GM12891 (cell line): ENCODE measurements around the gene PIK3R1. TPM values are rescaled to one million over a fixed set of nuclear protein-coding genes. Genes with fewer than 3 reads are reported as not detected.

ENCODE experiments used
- DNase-seq: peaks from one replicate; pipeline ENCODE4 v3.0.0; 2011; ENCODE audit warnings: low spot score; ENCODE audit not compliant: insufficient read length
- FAIRE-seq: peaks from 2 replicates; lab custom pipeline; 2011; peaks lifted over from hg19 to GRCh38; lab: Jason Lieb, UNC
- PAX5 ChIP-seq: IDR thresholded peaks from 2 replicates; pipeline ENCODE4 v1.6.1; 2011; ENCODE audit warnings: low read length, moderate library complexity, mild to moderate bottlenecking; ENCODE audit not compliant: insufficient read depth, severe bottlenecking
- POLR2A ChIP-seq: IDR thresholded peaks from 2 replicates; pipeline ENCODE4 v1.6.1; 2011; ENCODE audit warnings: low read depth, low read length, control low read depth
- POLR2AphosphoS5 ChIP-seq: IDR thresholded peaks from 2 replicates; pipeline ENCODE4 v1.6.1; 2011; ENCODE audit warnings: low read depth, low read length, control low read depth
- POU2F2 ChIP-seq: IDR thresholded peaks from 2 replicates; pipeline ENCODE4 v1.6.1; 2011; ENCODE audit warnings: low read depth, mild to moderate bottlenecking, control low read depth, low read length, moderate library complexity
- SPI1 ChIP-seq: IDR thresholded peaks from 2 replicates; pipeline ENCODE4 v1.6.1; 2011; ENCODE audit warnings: low read depth, low read length, control low read depth
- TAF1 ChIP-seq: IDR thresholded peaks from 2 replicates; pipeline ENCODE4 v1.6.1; 2011; ENCODE audit warnings: low read depth, low read length, control low read depth
- polyA plus RNA-seq: library from polyadenylated mRNA; unstranded; fragments of >200 nt; gene quantifications from one replicate; pipeline ENCODE4 v1.2.1, GENCODE V29; 2012; ENCODE audit warnings: low read depth, missing spikeins, inconsistent platforms; ENCODE audit not compliant: missing spikeins

Gene PIK3R1
- polyA plus RNA-seq = 16.1 TPM

DNA sequence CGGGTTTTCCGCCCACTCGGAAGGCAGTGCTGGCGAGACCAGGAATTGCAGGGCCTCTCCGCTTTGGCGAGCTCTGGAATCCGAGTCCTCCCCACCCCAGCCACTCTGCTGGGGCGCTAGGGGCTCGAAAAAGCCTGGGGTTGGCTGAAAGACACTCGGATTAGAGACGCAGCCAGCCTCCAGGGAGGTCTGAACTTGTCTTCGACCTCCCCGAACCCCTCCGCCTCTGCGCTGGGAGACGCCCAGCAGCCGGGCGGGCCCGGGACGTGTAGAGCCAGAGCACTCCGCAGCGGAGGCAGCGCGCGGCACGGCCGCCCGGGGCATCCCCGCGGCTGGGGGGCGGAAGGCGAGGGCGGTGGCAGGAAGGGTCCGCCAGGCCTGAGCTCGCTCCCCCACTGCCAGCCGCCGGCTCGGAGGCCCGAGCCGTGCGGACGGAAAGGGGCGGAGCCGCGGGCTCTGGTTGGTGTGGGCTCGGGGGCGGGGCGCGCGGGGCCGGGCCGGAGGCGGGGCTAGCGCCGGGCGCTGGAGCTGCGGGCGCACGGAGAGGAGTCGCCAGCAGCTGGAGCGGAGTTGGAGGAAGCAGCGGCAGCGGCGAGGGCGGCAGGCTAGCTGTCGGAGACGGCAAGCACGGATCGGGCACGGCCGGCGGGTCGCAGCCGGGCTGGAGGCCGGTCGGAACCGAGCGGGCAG, at the start of gene PIK3R1:
Gene PIK3R1, plus strand, starts transcription at position 549 of the 690 bp plus-strand sequence. CDS start 10,920 bp downstream, outside the sequence.
- DNase-seq = peak; percentile 90
- FAIRE-seq = peak; percentile 94
- peak; percentile 50; the same call in 1 of the 2 replicates for TF ChIP-seq TAF1
- TF ChIP-seq POLR2A = peak; percentile 76
- TF ChIP-seq SPI1 = no peak
- peak; percentile 3 for TF ChIP-seq PAX5
- 0 out of 2 replicates have a peak, but pooled peaks have one; percentile 8 for TF ChIP-seq POU2F2
- TF ChIP-seq POLR2AphosphoS5 = 0 out of 2 replicates have a peak, but pooled peaks have one; percentile 26

DNA sequence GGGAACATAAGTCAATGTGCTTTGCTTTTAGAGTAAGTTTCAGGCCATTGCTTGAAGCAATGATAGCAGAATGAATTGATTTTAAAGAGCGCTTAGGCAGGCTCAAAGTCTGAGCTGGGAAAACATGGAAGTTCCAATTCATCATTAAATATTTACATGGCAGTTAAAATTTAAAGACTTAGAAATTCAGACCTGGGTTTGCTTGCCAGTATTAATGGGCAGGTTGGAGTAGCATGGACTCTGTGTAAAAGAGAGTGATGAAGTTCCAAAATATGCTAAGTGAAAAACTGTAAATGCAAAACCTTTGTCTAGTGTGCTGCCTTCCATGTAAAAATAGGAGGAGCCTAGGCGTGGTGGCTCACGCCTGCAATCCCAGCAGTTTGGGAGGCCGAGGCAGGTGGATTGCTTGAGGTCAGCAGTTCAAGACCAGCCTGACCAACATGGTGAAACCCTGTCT, 48.3 kb upstream of the PIK3R1 start:
- DNase-seq (no peak), FAIRE-seq (no peak)
- TF ChIP-seq PAX5 (no peak), TAF1 (no peak)

GRCh38 chr5:68169903-68170302, 45.7 kb upstream of the PIK3R1 start:
- no peak for TF ChIP-seq PAX5
- TF ChIP-seq POLR2AphosphoS5 = no peak
- TF ChIP-seq TAF1 = no peak
- no peak for TF ChIP-seq POU2F2
- TF ChIP-seq SPI1 = no peak
- no peak for TF ChIP-seq POLR2A
- no peak for DNase-seq
- no peak for FAIRE-seq

- DNase-seq (no peak), FAIRE-seq (no peak)
- TF ChIP-seq POLR2A = no peak
- no peak for TF ChIP-seq PAX5
- no peak for TF ChIP-seq SPI1
- TF ChIP-seq POU2F2 = no peak
- no peak for TF ChIP-seq POLR2AphosphoS5
- no peak for TF ChIP-seq TAF1
Measured at GRCh38 chr5:68170826-68171558, 44.6 kb upstream of the PIK3R1 start.

DNA sequence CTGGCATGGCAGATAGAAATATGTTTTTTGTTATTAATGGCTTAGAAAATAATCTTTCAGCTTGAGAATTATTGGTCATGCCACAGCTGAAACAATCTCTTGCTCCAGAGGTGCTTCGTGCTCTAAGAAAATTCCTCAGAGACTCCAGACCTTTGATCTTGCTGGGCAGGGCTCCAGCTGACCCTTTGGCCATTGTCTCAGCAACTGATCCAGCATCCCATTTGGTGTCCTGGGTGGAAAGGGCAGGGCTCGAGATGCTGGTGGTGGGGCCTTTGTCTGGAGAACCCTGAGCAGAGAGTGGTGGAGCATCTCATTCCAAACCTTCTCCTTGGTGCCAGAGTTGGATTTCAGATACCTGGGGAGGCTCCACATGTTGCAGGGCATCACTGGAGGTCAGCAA, 43.2 kb upstream of the PIK3R1 start:
- DNase-seq (no peak), FAIRE-seq (no peak)
- TF ChIP-seq PAX5 (no peak), POLR2A (no peak), POU2F2 (no peak), SPI1 (no peak), POLR2AphosphoS5 (no peak), TAF1 (no peak)

- TF ChIP-seq PAX5 = no peak
- TF ChIP-seq POU2F2 = no peak
- no peak for TF ChIP-seq SPI1
- no peak for TF ChIP-seq POLR2A
- TF ChIP-seq TAF1 = no peak
- TF ChIP-seq POLR2AphosphoS5 = no peak
- DNase-seq (no peak), FAIRE-seq (no peak)
Measured at GRCh38 chr5:68173007-68173406, 42.5 kb upstream of the PIK3R1 start.

DNA sequence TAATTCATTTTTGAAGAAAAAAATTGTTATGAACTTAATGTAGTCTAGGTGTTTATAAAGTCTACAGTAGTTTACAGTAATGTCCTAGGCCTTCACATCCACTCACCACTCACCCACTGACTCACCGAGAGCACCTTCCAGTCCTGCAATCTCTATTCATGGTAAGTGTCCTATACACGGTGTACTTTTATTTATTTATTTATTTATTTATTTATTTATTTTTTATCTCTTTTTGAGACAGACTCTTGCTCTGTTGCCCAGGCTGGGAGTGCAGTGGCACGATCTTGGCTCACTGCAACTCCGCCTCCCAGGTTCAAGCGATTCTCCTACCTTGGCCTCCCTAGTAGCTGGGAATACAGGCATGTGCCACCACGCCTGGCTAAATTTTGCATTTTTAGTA, 39.3 kb upstream of the PIK3R1 start:
- TF ChIP-seq POLR2A (no peak), SPI1 (no peak), TAF1 (no peak), PAX5 (no peak), POU2F2 (no peak), POLR2AphosphoS5 (no peak)
- DNase-seq (no peak), FAIRE-seq (no peak)

DNA sequence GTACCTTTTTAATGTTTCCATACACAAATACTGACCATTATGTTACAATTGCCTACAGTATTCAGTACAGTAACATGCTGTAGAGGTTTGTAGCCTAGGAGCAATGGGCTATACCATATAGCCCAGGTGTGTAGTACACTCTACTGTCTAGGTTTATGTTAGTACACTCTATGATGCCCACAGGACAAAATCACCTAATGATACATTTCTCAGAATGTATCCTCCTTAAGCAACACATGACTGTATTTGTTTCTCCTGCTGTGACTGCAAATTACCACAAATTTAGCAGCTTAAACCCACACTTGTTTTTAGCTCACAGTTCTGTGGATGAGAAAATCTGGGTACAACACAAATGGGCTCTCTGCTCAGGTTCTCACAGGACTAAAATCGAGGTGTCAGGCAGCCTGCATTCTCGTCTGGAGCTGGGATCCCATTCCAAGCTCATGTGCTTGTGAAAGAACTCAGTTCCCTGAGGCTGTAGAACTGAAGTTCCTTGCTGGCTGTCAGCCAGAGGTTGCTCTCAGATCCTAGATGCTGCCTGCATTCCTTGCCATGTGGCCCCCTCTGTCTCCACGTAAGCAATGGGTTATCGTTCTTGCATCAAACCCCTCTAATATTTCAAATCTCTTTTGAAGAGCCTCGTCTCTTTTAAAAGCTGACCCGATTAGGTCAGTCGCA, 38.6 kb upstream of the PIK3R1 start:
- no peak for TF ChIP-seq SPI1
- TF ChIP-seq POU2F2 = no peak
- no peak for TF ChIP-seq TAF1
- TF ChIP-seq POLR2A = no peak
- TF ChIP-seq POLR2AphosphoS5 = no peak
- no peak for TF ChIP-seq PAX5
- no peak for FAIRE-seq

DNA sequence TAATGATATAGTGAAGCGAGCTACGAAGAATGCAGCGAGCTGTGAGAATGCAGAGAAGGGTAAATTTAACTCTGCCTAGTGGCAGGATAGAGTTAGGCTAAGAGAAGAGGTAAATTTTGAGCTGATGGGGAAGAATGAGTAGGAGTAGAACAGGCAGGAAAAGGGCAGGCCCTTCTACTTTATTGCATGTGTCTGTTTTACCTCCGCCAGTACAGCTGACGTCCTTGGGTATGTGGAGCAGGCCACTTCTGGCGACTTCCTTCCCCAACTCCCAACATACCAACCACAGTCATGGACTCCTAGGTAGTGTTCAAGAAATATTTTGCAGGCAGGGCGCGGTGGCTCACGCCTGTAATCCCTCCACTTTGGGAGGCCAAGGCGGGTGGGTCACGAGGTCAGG, 37.9 kb upstream of the PIK3R1 start:
- no peak for TF ChIP-seq POU2F2
- no peak for TF ChIP-seq TAF1
- no peak for TF ChIP-seq SPI1
- TF ChIP-seq POLR2A = no peak
- TF ChIP-seq POLR2AphosphoS5 = no peak
- TF ChIP-seq PAX5 = no peak

More for the DNA sequence above, 38.6 kb upstream of the PIK3R1 start:
- no peak for DNase-seq

More for the DNA sequence above, 37.9 kb upstream of the PIK3R1 start:
- DNase-seq = no peak
- FAIRE-seq = no peak
